Measurements from ENCODE around the gene BCL7A.

GRCh38 chr12:122036153-122036552, 14.5 kb downstream of the BCL7A start:
- TF ChIP-seq CTCF (IDR thresholded peaks at IDR 0.05) (no peak), POLR2A (IDR thresholded peaks at IDR 0.05) (no peak), EP300 (IDR thresholded peaks at IDR 0.05) (no peak), POLR2AphosphoS5 (IDR thresholded peaks at IDR 0.05) (no peak)

All from gastroesophageal sphincter (tissue), 3 donors.